BE2C (cell line): Measurements from ENCODE around the gene ZACN.

Source experiments
- DNase-seq: peaks from one replicate; pipeline ENCODE4 v3.0.0-alpha.2; 2020
- H3K27me3 ChIP-seq: fragments of 250-450 bp; sonication (Bioruptor Pico); 2 replicates; pipeline ENCODE4 v1.5.1; 2020; ENCODE audit warnings: mild to moderate bottlenecking
- H3K36me3 ChIP-seq: fragments of 250-450 bp; sonication (Bioruptor Pico); 2 replicates; pipeline ENCODE4 v1.5.1; 2020; ENCODE audit warnings: mild to moderate bottlenecking
- H3K4me1 ChIP-seq: fragments of 250-450 bp; sonication (Bioruptor Pico); 2 replicates; pipeline ENCODE4 v1.5.1; 2020
- H3K4me3 ChIP-seq: 2 replicates; pipeline ENCODE4 v1.5.1; 2011; ENCODE audit warnings: low read depth, low read length
- H3K9me3 ChIP-seq: fragments of 250-450 bp; sonication (Bioruptor Pico); 2 replicates; pipeline ENCODE4 v1.5.1; 2020
- CTCF ChIP-seq: IDR thresholded peaks from 2 replicates; pipeline ENCODE4 v1.5.1; 2012; ENCODE audit warnings: mild to moderate bottlenecking, low read depth, low read length

ZACN gene

DNA sequence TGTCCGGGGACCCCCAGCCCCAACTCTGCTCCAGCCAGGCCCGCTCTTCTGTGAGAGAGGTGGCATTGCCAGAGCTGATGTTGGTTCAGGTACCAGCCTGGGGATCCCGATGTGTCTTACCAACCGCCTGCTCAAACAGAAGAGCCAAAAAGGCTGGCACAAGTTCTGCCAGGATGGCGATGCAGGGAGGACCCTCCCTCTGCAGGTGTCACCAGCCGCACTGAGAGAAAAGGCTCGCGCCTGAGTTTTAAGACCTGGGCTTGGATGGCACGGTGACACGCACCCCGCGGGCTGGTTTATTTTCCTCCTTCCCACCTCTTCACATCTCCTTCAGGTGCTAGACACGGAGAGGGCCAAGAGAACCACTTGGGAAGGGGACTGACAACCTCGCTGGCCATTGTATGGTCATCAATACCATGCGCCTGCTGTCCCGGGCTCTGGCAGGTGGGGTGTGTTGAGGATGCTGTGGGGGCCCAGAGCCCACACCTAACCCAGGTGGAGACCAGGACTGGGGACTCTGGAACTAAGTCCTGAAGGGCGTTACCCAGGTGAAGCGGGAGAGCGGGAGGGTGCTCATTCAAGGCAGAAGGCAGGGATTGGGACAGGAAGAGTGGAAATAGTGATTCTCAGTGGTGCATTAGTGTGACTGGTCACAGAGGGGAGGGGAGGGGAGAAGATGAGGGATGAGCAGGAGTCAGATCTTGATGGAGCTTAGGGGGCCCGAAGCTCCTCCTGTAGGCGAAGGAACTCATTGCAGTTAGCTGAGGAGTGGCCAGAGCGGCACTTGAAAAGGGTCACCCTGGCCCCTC lies 45.8 kb downstream of the ZACN start:
- Histone ChIP-seq H3K4me1 (no peaks in the 10 kb centered on the region), H3K27me3 (no peaks in the 10 kb centered on the region), H3K4me3 (no peak overlapping the region), H3K9me3 (no peaks in the 10 kb centered on the region), H3K36me3 (no peaks in the 10 kb centered on the region)
- DNase-seq = no peak
- TF ChIP-seq CTCF = peak; percentile 34

GRCh38 chr17:76125391-76125675 lies 46.4 kb downstream of the ZACN start:
- Histone ChIP-seq H3K36me3 (no peaks in the 10 kb centered on the region), H3K9me3 (no peaks in the 10 kb centered on the region), H3K4me1 (no peaks in the 10 kb centered on the region), H3K27me3 (no peaks in the 10 kb centered on the region), H3K4me3 (no peak overlapping the region)
- no peak for DNase-seq
- TF ChIP-seq CTCF = no peak

DNA sequence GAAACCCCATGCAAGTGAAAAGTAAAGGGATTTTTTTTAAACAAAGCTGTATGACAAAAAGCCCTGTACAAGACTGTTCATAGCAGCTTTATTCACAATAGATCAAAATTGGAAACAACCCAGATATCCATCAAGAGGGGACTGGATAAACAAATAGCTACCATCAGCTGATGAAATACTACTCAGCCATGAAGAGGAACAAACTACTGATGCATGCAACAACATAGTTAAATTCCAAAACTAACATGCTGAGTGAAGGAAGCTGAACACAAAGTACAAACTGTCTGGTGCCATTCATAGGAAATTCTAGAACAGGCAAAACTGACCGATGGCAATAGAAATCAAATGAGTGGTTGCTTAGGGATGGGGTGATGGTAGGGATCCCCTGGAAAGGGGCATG lies 46.9 kb downstream of the ZACN start:
- Histone ChIP-seq H3K27me3 (no peaks in the 10 kb centered on the region), H3K4me3 (no peak overlapping the region)
- TF ChIP-seq CTCF = no peak

GRCh38 chr17:76130473-76130872 lies 51.5 kb downstream of the ZACN start:
- H3K9me3 ChIP-seq = no peaks in the 10 kb centered on the region
- H3K4me1 ChIP-seq = no peaks in the 10 kb centered on the region

More for the DNA sequence above, 46.9 kb downstream of the ZACN start:
- Histone ChIP-seq H3K4me1 (no peaks in the 10 kb centered on the region), H3K36me3 (no peaks in the 10 kb centered on the region), H3K9me3 (no peaks in the 10 kb centered on the region)
- no peak for DNase-seq

DNA sequence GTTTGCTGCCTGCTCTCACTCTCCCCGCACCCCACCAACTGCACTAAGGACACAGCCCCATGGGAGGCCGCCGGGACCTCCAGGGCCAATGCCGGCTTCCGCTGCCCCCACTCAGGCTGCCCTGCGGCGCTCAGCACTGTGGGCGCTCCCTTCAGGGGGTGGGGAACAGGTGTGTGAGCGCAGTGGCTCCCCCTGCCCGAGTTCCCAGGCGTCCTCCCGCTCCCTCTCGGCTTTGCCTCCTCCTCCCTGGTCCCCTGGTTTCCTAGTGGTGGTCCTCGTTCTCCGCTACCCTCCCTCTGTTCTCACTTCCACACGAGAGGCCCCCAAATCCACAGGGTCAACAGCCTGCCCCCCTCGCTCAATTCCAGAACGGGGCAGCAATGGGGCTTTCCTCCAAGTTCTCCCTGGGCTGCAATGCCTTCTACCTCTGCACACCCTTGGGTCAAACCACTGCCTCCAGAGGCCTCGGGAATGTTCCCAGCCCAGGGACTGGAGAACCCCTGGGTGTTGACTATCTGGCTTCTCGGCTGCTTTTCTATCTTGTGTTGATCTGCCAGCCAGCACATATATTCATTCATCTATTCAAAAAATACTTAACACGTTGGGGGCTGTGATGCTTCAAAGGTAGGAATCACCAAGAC lies 52.2 kb downstream of the ZACN start:
- Histone ChIP-seq H3K9me3 (no peaks in the 10 kb centered on the region), H3K36me3 (no peaks in the 10 kb centered on the region), H3K27me3 (no peaks in the 10 kb centered on the region), H3K4me3 (no peak overlapping the region), H3K4me1 (no peaks in the 10 kb centered on the region)
- DNase-seq = no peak
- no peak for TF ChIP-seq CTCF

More at GRCh38 chr17:76130473-76130872, 51.5 kb downstream of the ZACN start:
- no peak overlapping the region for H3K4me3 ChIP-seq
- no peaks in the 10 kb centered on the region for H3K36me3 ChIP-seq
- no peaks in the 10 kb centered on the region for H3K27me3 ChIP-seq
- TF ChIP-seq CTCF = no peak
- no peak for DNase-seq
